ENCODE measurements around the gene PTPRG.

DNA sequence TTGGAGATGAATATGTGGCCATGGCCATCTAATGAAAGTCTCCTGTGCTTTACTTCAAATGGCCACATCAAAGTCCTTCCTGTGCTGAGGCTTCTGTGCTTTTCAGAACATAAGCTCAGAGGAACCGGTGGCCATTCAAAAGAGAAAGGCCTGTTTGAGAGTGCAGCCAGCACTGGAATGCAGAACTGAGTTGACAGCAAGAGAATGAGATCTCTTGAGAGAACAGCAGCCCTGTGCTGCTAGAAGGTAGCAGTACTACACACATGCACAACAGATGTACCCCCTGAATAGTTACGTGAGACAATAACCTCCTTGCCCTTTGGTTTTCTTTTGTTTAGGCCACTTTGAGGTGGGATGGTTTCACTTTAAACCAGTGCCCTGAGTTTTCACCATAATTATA lies 292.5 kb downstream of the PTPRG start:
- TF ChIP-seq CTCF (IDR thresholded peaks at IDR 0.05), result no peak
- no peak for TF ChIP-seq POLR2A (IDR thresholded peaks at IDR 0.05)

Measured in body of pancreas (tissue), 4 donors.